PFSK-1 (cell line): ENCODE data around the gene TGFBR3L.

Source experiments
- FOXP2 ChIP-seq: optimal IDR thresholded peaks from 2 replicates; pipeline ENCODE3; 2011; ENCODE audit warnings: borderline replicate concordance, control low read depth, inconsistent platforms; ENCODE audit not compliant: insufficient read depth; ENCODE audit errors: extremely low read length, extremely low read depth
- POLR2AphosphoS5 ChIP-seq: IDR thresholded peaks from 2 replicates; pipeline ENCODE4 v1.6.1; 2012; ENCODE audit warnings: low read depth, mild to moderate bottlenecking, control low read depth, low read length, moderate library complexity
- SIN3A ChIP-seq: IDR thresholded peaks from 2 replicates; pipeline ENCODE4 v1.6.1; 2012; ENCODE audit warnings: mild to moderate bottlenecking, low read length, moderate library complexity, borderline replicate concordance; ENCODE audit not compliant: insufficient read depth
- TAF1 ChIP-seq: IDR thresholded peaks from 2 replicates; pipeline ENCODE4 v1.6.1; 2012; ENCODE audit warnings: low read length, control low read depth, borderline replicate concordance; ENCODE audit not compliant: insufficient read depth
- TF ChIP-seq, protein P1 (sequence below), 2 experiments: IDR thresholded peaks; 2 replicates each; pipeline versions ENCODE4 v1.6.1 to v1.8.0; 2011 to 2012; ENCODE audit warnings: low read depth in 2 of 2, low read length in 2 of 2, control low read depth in 1 of 2, inconsistent platforms in 1 of 2, mild to moderate bottlenecking in 1 of 2, moderate library complexity in 1 of 2; ENCODE audit not compliant: insufficient read depth in 1 of 2

The TGFBR3L gene

DNA sequence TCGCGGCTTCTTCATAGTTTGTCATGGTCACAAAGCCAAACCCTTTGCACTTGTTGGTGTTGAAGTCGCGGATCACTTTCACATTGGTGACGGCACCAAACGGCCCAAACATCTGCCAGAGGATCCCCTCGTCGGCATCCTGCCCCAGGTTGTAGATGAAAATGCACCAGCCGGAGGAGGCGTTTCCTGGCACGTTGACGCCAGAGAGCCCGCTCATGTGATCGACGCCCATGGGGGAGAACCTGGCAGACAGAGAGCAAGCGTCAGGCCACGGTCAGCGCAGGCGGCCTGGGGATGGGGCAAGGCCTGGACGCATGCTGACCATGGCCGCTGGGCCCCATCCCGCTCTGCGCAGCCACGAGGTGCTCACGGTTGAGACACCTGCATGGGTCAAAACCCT lies 48.9 kb downstream of the TGFBR3L start:
- TF ChIP-seq POLR2AphosphoS5 (no peak), SIN3A (no peak), TAF1 (no peak), FOXP2 (no peak)
- TF ChIP-seq, protein P1, sequence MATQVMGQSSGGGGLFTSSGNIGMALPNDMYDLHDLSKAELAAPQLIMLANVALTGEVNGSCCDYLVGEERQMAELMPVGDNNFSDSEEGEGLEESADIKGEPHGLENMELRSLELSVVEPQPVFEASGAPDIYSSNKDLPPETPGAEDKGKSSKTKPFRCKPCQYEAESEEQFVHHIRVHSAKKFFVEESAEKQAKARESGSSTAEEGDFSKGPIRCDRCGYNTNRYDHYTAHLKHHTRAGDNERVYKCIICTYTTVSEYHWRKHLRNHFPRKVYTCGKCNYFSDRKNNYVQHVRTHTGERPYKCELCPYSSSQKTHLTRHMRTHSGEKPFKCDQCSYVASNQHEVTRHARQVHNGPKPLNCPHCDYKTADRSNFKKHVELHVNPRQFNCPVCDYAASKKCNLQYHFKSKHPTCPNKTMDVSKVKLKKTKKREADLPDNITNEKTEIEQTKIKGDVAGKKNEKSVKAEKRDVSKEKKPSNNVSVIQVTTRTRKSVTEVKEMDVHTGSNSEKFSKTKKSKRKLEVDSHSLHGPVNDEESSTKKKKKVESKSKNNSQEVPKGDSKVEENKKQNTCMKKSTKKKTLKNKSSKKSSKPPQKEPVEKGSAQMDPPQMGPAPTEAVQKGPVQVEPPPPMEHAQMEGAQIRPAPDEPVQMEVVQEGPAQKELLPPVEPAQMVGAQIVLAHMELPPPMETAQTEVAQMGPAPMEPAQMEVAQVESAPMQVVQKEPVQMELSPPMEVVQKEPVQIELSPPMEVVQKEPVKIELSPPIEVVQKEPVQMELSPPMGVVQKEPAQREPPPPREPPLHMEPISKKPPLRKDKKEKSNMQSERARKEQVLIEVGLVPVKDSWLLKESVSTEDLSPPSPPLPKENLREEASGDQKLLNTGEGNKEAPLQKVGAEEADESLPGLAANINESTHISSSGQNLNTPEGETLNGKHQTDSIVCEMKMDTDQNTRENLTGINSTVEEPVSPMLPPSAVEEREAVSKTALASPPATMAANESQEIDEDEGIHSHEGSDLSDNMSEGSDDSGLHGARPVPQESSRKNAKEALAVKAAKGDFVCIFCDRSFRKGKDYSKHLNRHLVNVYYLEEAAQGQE (IDR thresholded peaks at IDR 0.05; ENCODE audit: insufficient read depth in 1 of 2, low read depth in 2 of 2, low read length in 2 of 2) = no peak

DNA sequence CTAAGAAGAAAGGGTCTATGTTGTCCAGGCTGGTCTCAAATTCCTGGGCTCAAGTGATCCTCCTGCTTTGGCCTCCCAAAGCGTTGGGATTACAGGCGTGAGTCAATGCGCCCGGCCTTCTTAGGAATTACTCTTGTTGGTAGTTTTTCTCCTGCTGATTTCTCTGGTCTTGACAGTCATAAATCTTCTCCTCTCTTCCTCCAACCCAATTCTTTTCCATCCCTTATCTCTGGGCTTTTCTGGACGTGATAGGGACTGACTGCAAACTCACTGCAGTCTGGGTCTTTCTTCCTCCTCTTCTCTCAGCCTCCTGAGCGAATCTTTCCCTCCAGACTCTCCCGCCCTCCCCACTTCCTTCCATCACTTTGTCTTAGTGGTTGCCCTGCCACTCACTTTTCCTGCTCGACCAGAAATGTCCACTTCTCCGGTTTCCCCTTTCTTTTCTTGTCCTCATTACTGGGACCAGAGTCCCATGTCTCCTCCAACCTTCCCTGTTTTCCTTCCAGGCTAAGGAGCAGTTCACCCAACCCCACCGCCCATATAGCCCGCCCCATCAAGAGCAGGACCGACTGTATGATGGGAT lies 50.7 kb downstream of the TGFBR3L start:
- TF ChIP-seq, protein P1 (IDR thresholded peaks at IDR 0.05; ENCODE audit: insufficient read depth in 1 of 2, low read depth in 2 of 2, low read length in 2 of 2) = no peak
- no peak for TF ChIP-seq POLR2AphosphoS5
- TF ChIP-seq FOXP2 = no peak
- TF ChIP-seq SIN3A = no peak
- TF ChIP-seq TAF1 = no peak

DNA sequence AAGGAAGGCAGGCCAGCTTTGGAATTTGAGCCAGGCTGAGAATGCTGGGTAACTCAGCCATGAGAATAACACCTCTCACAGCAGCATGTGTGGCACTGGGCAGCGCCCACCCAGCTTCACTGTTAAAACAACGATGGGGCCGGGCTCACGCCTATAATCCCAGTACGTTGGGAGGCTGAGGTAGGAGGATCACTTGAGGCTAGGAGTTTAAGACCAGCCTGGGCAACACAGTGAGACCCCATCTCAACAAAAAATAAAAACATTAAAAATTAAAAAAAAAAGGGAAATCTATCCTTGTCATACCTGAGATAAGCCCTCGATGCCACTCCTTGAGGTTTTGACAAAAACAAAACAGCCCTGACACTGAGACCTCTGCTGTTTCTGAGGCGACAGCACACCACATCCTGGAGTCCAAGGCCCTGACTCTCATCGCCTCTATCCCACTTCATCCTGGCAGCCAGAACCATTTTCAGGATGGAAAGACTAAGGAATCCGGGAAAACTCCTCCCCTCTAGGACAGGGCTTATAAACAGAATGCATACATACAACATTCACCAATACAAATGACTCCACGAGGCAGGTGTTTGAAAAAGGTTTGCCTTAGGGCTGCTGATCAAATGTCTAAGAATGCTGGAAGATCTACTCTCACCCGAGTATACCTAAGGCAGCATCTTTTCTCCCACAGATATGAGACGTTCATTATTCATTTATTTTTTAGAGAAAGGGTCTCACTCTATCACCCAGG lies 51.5 kb downstream of the TGFBR3L start:
- TF ChIP-seq SIN3A (no peak), FOXP2 (no peak), TAF1 (no peak), POLR2AphosphoS5 (no peak)
- TF ChIP-seq, protein P1 (IDR thresholded peaks at IDR 0.05; ENCODE audit: insufficient read depth in 1 of 2, low read depth in 2 of 2, low read length in 2 of 2) = no peak

DNA sequence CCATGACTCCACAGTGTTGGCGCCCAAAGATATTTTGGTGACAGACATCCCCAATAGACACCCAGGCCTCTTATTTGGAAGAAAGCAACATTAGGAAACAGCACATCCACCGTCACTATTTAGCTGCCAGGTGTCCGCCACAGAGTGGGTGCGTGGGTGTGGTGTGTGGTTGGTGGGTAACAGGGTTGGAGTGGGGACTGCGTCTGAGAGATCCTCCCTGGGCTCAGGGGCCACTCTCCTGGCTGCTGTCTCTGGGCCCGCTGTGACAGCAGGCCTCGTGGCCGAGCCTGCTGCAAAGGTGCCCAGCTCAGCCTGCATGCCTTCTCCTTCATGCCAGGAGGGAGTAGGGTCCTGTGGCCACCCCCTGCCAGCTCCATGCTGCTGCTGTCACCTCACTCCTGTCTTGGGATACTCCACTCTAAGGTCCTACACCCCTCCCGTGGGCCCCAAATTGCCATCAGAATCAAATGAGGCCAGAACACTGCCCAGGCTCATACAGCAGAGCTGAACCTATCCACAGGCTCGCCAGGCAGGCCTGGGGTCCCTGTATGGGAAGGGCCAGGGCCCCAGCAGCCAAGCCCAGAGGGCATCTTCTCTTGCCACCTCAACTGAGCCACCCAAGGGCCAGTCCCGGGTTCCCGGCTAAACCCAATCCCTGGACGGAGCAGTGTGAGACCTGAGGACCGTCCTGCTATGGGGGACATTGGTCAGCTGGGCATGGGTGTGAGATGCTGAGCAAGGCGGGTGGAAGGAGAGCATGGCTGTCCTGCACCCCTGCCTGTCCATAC lies 53.6 kb downstream of the TGFBR3L start:
- TF ChIP-seq, protein P1 (IDR thresholded peaks at IDR 0.05; ENCODE audit: insufficient read depth in 1 of 2, low read depth in 2 of 2, low read length in 2 of 2) = no peak
- TF ChIP-seq TAF1 = no peak
- TF ChIP-seq SIN3A = no peak
- TF ChIP-seq FOXP2 = no peak
- TF ChIP-seq POLR2AphosphoS5 = no peak
